ENCODE data around the gene DNASE2B.

DNA sequence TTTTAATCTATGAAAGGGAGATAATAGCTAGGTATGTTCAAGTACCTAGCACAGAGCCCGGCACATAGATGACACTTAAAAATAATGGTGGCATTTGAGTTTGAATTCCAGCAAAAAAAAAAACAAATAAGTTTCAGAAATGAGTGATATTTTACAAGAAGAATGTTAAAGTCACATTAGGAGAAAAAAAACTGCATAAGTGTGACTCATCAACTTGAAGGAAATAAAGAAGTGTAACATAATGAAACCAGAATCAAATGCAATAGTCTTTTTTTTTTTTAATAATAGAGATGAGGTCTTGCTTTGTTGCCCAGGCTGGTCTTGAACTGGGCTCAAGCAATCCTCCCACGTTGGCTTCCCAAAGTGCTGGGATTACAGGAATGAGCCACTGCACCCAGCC, 17.1 kb downstream of the DNASE2B start:
- TF ChIP-seq, protein P1, sequence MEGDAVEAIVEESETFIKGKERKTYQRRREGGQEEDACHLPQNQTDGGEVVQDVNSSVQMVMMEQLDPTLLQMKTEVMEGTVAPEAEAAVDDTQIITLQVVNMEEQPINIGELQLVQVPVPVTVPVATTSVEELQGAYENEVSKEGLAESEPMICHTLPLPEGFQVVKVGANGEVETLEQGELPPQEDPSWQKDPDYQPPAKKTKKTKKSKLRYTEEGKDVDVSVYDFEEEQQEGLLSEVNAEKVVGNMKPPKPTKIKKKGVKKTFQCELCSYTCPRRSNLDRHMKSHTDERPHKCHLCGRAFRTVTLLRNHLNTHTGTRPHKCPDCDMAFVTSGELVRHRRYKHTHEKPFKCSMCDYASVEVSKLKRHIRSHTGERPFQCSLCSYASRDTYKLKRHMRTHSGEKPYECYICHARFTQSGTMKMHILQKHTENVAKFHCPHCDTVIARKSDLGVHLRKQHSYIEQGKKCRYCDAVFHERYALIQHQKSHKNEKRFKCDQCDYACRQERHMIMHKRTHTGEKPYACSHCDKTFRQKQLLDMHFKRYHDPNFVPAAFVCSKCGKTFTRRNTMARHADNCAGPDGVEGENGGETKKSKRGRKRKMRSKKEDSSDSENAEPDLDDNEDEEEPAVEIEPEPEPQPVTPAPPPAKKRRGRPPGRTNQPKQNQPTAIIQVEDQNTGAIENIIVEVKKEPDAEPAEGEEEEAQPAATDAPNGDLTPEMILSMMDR (IDR thresholded peaks at IDR 0.05), result no peak
- no peak for TF ChIP-seq POLR2A (IDR thresholded peaks at IDR 0.05)

All from lower leg skin (tissue), 3 donors.